ENCODE results near the gene VASH2. TPM values are rescaled to one million over a fixed set of nuclear protein-coding genes. Genes with fewer than 3 reads are reported as not detected.

The VASH2 gene
- total RNA-seq, 1 experiment from 2014 or later, result 3.2 TPM

GRCh38 chr1:212958175-212958574, 7.8 kb downstream of the VASH2 start:
- Histone ChIP-seq H3K4me1 (no peaks in the 10 kb centered on the region), H3K36me3 (ENCODE audit: control insufficient read depth, insufficient read depth, low read length) (no peaks in the 10 kb centered on the region), H3K27me3 (replicated peaks; ENCODE audit: control insufficient read depth, insufficient read depth, low read length) (no peaks in the 10 kb centered on the region), H3K9me3 (no peaks in the 10 kb centered on the region), H3K4me3 (ENCODE audit: low read depth, low read length) (no peak overlapping the region)
- no peaks in the 10 kb centered on the region for H3K36me3 Mint-ChIP-seq (ENCODE audit: insufficient read depth, unreplicated experiment)
- TF ChIP-seq CTCF (IDR thresholded peaks at IDR 0.05; ENCODE audit: insufficient read depth in 1 of 2, low read depth in 1 of 2, low read length in 1 of 2, severe bottlenecking in 1 of 2, unreplicated experiment in 1 of 2), result no peak
- no peak overlapping the region for H3K4me3 Mint-ChIP-seq (ENCODE audit: unreplicated experiment)
- BruUV-seq (replicated peaks), result no TSS peak
- CTCF ChIA-PET, result interaction anchor here (0.7 kb wide), 1 partner anchor 45 kb away, joined by 3 read pairs; no protein-coding TSS in a partner anchor
- no peaks in the 10 kb centered on the region for H3K9me3 Mint-ChIP-seq (ENCODE audit: unreplicated experiment)
- H3K27ac Mint-ChIP-seq (ENCODE audit: unreplicated experiment), result no peak overlapping the region
- intact Hi-C loops (cut with micrococcal nuclease; ENCODE audit: unreplicated experiment), result no loop called here
- DNase-seq, result no peak
- H3K27me3 Mint-ChIP-seq (ENCODE audit: insufficient read depth, unreplicated experiment), result no peaks in the 10 kb centered on the region
- no peaks in the 10 kb centered on the region for H3K4me1 Mint-ChIP-seq (ENCODE audit: low read depth, unreplicated experiment)
- POLR2A ChIA-PET, result no interaction called here

- H3K4me1 ChIP-seq, result no peaks in the 10 kb centered on the region
- H3K9me3 ChIP-seq, result no peaks in the 10 kb centered on the region
- Mint-ChIP-seq H3K27ac (ENCODE audit: unreplicated experiment) (no peak overlapping the region), H3K4me1 (ENCODE audit: low read depth, unreplicated experiment) (no peaks in the 10 kb centered on the region), H3K4me3 (ENCODE audit: unreplicated experiment) (no peak overlapping the region), H3K27me3 (ENCODE audit: insufficient read depth, unreplicated experiment) (no peaks in the 10 kb centered on the region), H3K36me3 (ENCODE audit: insufficient read depth, unreplicated experiment) (no peaks in the 10 kb centered on the region), H3K9me3 (ENCODE audit: unreplicated experiment) (no peaks in the 10 kb centered on the region)
- no TSS peak for BruUV-seq (replicated peaks)
- intact Hi-C loops (cut with micrococcal nuclease; ENCODE audit: unreplicated experiment), result no loop called here
- no peak for TF ChIP-seq CTCF (IDR thresholded peaks at IDR 0.05; ENCODE audit: insufficient read depth in 1 of 2, low read depth in 1 of 2, low read length in 1 of 2, severe bottlenecking in 1 of 2, unreplicated experiment in 1 of 2)
- no peak overlapping the region for H3K4me3 ChIP-seq (ENCODE audit: low read depth, low read length)
- no peaks in the 10 kb centered on the region for H3K36me3 ChIP-seq (ENCODE audit: control insufficient read depth, insufficient read depth, low read length)
- no peak for DNase-seq
- ChIA-PET POLR2A (no interaction called here), CTCF (no interaction called here)
- H3K27me3 ChIP-seq (replicated peaks; ENCODE audit: control insufficient read depth, insufficient read depth, low read length), result no peaks in the 10 kb centered on the region
These were observed 9.2 kb downstream of the VASH2 start for GRCh38 chr1:212959266-212960220.

- H3K36me3 Mint-ChIP-seq (ENCODE audit: insufficient read depth, unreplicated experiment), result no peaks in the 10 kb centered on the region
- no peaks in the 10 kb centered on the region for H3K36me3 ChIP-seq (ENCODE audit: control insufficient read depth, insufficient read depth, low read length)
- no peak overlapping the region for H3K4me3 Mint-ChIP-seq (ENCODE audit: unreplicated experiment)
- no peaks in the 10 kb centered on the region for H3K27me3 Mint-ChIP-seq (ENCODE audit: insufficient read depth, unreplicated experiment)
- POLR2A ChIA-PET, result no interaction called here
- CTCF ChIA-PET, result no interaction called here
- H3K4me1 ChIP-seq, result no peaks in the 10 kb centered on the region
- BruUV-seq (replicated peaks), result no TSS peak
- H3K27me3 ChIP-seq (replicated peaks; ENCODE audit: control insufficient read depth, insufficient read depth, low read length), result no peaks in the 10 kb centered on the region
- H3K27ac Mint-ChIP-seq (ENCODE audit: unreplicated experiment), result no peak overlapping the region
- H3K4me1 Mint-ChIP-seq (ENCODE audit: low read depth, unreplicated experiment), result no peaks in the 10 kb centered on the region
- no peaks in the 10 kb centered on the region for H3K9me3 Mint-ChIP-seq (ENCODE audit: unreplicated experiment)
- H3K4me3 ChIP-seq (ENCODE audit: low read depth, low read length), result no peak overlapping the region
- TF ChIP-seq CTCF (IDR thresholded peaks at IDR 0.05; ENCODE audit: insufficient read depth in 1 of 2, low read depth in 1 of 2, low read length in 1 of 2, severe bottlenecking in 1 of 2, unreplicated experiment in 1 of 2), result no peak
- intact Hi-C loops (cut with micrococcal nuclease; ENCODE audit: unreplicated experiment), result no loop called here
- DNase-seq, result no peak
- H3K9me3 ChIP-seq, result no peaks in the 10 kb centered on the region
These were observed 10.6 kb downstream of the VASH2 start for GRCh38 chr1:212960932-212961331.

All from Caco-2 (cell line).